Effector CD8-positive, alpha-beta T cell (primary cell): ENCODE data around the gene SAMD11.

ENCODE experiments used
- DNase-seq: peaks from one replicate; lab custom pipeline; 2025; lab: John Stamatoyannopoulos, UW

Gene SAMD11

DNA sequence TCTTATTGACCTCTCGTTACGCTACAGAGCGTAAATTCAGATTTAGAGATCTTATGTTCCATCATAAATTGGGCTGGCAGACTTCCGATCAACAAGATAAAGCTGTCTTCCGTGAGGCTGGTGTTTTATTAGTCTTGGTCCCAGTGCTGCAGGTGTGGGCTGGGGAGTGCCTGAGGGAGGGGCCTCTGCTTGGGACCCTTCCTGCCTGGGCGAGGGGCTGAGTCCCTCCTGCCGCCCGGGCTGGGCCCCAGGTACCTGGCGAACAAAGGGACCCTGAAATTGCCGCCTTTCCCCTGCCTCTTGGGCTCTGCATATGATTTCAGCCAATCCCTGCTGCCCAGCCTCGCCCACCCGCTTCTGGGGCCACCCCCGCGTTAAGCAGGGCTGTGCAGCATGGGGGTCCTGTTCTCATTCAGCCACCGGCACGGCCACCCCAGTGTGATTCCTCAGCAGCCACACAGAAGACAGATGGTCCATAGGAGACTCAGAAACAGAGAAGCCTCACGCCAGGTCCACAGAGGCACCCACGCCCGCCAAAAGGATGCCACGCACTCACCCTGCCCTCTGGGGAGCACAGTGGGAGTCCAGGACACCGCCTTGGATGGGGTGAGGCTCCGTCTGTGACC lies 6.1 kb upstream of the SAMD11 start:
- no peak for DNase-seq

GRCh38 chr1:918353-918752 lies 5.4 kb upstream of the SAMD11 start:
- DNase-seq = no peak

DNA sequence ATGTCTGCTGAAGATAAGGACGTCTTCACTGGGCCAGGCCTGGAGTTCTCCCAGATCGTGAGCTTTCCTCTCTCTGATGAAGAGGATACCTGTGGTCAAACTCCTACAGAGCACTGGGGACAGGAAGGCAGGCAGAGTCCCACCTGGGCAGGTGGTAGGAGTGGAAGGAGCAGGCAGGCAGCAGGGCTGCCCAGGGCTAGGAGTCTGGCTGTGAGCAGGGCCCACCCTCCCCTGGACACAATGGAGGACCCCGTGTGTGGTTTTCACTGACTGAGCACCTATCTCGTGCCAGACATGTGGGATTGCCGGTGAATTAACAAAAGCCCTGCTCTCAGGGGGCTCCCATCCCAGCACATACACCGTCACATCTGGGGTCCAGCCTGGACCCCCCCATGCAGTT lies 4.9 kb upstream of the SAMD11 start:
- DNase-seq = no peak

DNA sequence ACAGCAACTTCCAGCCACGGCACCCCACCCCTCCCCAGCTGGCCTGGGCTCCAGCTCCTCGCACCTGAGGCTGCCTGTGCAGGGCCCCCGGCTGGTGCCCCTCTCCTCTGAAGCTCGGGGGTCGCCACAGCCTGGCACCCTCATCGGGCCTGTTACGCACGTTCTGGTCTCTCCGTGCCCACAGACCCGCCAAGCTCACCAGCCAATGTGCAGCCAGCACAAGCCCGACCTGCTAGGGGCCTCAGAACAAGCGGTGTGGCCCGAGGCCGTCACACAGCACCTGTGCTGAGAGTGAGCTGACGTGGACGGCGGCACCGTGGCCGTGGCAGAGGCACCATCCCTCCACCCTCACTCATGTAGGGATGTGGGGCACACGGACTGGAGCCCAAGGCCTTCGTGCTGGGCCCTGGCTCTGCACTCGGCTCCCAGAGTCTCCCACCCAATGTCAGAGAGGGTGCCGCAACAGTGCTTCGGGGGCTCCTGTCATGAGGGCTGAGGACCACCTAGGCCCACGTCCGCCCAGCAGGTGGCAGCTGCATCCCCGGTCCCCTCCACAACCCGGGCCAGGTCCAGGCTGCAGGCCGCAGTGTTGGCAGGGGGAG lies 4.4 kb upstream of the SAMD11 start:
- DNase-seq = no peak

DNA sequence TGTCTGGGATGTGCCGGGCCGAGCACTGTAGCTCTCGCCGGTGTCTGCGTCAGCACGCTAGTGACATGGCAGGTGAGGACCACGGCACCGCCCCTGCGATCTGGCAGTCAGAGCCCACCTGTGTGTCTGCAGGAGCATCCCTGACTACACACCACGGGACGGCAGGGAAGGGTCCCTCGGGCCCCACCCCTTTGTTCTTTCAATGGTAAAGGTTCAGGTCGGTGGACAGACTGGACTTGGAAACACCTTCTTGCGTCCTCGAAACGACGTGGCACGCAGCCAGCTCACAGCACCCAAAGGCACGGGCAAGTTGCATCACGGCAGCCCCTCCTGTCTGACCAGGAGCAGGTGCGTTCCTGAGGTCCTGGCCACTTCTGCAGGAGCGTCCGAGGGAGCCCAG lies 3.7 kb upstream of the SAMD11 start:
- DNase-seq = no peak

- DNase-seq = no peak
Measured at GRCh38 chr1:920521-920920, 3.2 kb upstream of the SAMD11 start.

DNA sequence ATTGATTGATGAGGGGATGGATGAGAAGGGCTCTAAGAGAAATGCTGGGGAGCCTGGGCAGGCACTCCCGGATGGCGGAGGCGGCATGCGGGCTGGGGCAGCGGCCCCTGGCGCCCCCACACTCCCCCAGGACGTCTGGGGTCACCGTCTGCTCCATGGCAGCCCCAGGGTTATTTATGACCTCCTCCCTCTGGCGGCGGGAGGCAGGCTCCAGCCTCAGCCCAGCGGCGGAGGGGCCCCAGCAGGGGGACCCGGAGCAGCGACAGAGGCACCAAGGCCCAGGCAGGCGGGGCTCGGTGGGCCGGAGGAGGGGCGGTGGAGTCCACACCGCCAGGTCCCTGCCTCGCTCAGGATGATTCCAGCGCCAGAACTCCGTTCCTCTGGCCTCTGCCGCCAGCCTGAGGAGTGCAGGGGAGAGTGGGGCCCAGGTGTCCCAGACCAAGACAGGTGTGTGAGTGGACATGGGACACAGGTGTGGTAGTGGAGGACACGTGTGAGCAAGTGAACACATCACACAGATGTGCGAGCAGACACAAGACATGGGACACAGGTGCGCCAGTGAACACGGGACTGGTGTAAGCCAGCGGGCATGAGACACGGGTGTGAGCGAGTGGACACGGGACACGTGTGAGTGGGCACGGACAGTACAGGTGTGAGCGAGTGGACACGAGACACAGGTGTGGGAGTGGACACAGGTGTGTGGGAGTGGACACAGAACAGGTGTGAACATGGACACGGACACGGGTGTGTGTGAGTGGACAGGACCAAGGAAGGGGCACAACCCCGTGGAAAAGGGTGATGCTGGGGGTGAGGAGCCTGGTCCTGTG lies 2.5 kb upstream of the SAMD11 start:
- no peak for DNase-seq

- DNase-seq = no peak
Measured at GRCh38 chr1:923991-924655, 400 bp downstream of the SAMD11 start.

DNA sequence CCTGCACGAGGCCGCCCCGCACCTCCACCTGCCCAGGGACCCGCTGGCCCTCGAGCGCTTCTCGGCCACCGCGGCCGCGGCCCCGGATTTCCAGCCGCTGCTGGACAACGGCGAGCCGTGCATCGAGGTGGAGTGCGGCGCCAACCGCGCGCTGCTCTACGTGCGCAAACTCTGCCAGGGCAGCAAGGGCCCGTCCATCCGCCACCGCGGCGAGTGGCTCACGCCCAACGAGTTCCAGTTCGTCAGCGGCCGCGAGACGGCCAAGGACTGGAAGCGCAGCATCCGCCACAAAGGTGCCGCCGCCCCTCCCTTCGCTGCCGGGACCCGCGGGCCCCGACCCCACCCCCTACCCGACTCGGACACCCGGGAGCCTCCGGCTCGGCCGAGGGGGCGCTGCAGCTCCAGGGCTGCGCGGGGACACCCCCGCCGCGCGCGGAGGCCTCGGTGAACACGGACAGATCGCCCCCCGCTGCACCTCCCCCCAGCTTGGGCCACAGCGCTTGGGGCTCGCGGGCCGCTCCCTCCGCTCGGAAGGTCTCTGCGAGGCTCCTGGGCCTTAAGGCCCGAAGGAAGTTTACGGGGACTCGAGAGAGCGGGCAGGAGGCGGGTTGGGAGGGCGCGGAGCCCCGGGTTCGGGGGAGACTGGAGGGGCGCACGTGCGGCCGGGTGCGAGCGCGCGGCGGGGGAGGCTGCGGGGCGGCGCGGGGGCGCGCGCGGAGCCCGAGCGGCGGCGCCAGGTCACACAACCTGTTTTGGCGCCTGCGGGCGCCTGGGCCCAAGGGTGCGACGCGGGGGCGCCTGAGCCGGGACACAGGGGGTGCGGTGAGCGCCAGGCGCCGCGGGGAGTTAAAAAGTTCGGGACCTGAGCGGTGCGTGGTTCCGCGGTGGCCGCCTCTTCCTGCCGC lies 1.2 kb downstream of the SAMD11 start:
- DNase-seq = no peak

DNA sequence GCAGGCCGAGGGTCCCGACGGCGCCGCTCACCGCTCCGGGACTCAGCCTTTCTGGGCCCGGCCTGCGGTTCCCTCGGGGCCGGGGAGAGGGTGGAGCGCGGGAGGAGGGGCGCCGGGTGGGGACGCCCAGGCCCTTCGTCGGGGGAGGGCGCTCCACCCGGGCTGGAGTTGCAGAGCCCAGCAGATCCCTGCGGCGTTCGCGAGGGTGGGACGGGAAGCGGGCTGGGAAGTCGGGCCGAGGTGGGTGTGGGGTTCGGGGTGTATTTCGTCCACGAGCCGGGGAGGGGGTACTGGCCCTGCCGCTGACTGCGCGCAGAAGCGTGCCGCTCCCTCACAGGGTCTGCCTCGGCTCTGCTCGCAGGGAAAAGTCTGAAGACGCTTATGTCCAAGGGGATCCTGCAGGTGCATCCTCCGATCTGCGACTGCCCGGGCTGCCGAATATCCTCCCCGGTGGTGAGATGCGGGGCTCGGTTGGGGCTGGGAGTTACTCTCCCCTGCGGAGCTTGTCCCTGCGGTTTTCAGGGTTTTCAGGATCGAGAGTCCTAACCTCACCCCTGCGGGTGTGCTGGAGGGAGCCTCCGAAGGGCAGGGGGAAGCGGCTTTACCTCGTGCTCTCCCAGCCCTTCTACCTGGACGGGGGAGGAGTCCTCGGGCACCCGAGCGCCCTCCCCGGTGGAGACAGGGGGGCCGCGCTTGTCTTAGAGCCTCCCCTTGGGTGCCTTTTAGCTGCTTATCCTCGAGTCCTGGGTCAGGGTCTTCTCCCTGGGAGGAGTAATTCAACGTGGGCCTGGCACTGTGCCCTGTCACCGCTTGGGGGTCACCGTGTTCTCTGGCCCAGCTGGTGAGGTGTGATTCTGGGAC lies 2.1 kb downstream of the SAMD11 start:
- no peak for DNase-seq

- DNase-seq = no peak
Measured at GRCh38 chr1:927234-927633, 3.5 kb downstream of the SAMD11 start.

- no peak for DNase-seq
Measured at GRCh38 chr1:927748-928147, 4.0 kb downstream of the SAMD11 start.

DNA sequence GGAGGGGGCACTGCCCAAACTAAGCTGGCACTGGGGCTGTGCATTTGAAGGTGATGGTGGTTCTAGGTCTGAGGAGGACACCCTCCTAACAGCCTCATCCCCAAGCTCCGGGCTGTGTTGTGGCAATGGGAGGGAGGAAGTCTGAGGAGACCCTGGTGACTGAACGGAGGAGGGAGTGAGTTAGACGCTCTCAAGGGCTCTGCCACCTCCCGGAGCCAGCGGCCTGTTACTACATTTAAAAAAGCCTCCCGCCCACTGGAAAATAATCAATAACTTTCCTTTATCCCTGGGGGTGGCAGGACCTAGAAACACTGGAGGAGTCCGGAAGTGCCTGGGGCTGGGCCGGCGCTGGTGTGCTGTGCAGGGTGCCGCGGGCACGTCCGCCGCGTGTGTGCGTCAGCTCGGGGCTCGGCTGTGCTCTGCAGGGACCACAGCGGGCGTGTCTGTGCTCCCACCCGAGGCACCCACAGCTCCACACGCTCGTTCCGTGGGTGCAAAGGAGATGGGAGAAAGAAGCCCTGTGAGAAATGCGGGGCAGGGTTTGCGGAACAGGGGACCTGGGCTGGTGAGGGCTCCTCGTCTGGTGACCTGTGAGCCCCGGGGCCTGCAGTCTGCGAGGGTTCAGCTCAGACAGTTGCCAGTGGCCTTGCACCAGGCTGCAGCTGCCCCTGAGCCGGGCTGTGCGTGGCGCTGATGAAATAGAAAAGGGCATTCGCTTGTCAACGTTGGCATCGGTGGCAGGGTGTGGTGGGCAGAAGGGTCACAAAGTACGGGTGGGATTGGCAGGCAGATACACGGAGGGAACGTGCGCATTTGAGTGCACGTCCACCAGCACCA lies 5.3 kb downstream of the SAMD11 start:
- DNase-seq = no peak

- no peak for DNase-seq
Measured at GRCh38 chr1:929712-930632, 6.2 kb downstream of the SAMD11 start.

GRCh38 chr1:930633-931138 lies 7.0 kb downstream of the SAMD11 start:
- no peak for DNase-seq

DNA sequence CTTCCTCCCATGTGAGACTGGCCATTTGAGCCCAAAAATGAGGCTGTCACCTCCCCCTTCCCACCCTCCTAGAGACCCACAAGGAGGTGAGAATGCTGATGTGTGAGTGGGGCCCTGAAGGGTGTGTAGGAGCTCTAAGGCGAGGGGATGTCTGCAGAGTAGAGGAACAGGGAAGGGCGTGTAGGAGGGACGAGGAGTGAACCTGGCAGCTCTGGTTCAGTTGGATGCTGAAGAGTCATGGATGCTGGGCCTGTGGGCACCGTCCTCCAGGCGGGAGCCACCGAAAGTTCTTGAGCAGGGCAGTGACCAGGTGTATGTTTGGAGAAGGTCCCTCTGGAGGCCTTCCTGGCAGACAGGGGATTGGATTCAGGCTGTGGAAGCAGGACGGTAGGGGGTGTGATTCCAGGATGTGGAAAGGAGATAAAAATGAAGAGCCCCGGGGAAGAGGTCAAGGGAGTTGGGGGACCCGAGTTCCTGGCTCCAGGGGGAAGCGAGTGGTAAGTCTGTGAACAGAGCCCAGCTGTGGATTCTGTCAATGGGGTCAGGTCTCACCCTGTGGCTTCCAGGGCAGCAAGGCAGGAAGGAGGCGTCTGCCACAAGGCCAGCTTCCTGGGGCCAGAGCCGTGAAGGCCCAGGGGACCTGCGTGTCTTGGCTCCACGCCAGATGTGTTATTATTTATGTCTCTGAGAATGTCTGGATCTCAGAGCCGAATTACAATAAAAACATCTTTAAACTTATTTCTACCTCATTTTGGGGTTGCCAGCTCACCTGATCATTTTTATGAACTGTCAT lies 7.9 kb downstream of the SAMD11 start:
- DNase-seq = no peak

DNA sequence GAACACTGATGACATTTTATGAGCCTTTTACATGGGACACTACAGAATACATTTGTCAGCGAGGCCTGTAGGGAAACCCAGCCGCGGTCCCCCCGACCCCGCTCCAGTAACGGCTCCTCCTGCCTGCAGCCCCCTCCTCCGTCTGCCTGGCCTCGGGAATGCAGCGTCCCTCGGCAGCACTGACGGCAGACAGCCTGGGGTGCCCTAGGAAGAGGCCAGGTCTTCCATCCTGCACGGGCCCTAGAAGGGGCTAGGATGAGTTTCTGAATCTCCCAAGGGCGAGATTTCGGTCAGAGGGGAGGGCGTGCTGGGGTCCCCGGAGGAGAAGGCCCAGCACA lies 8.4 kb downstream of the SAMD11 start:
- no peak for DNase-seq
